Stimulated activated CD8-positive, alpha-beta memory T cell treated with anti-CD3 and anti-CD28 coated beads, Interleukin-15, amount 100 ng/mL, for 1 hour (primary cell): ENCODE results near the gene PLEKHH1.
A peak's percentile ranks its signal among the peaks of the same experiment; 100 is the strongest.

ENCODE experiments used
- DNase-seq: peaks from one replicate; pipeline ENCODE4 v3.0.0-alpha.2; 2020; ENCODE audit warnings: low read depth

The PLEKHH1 gene

DNA sequence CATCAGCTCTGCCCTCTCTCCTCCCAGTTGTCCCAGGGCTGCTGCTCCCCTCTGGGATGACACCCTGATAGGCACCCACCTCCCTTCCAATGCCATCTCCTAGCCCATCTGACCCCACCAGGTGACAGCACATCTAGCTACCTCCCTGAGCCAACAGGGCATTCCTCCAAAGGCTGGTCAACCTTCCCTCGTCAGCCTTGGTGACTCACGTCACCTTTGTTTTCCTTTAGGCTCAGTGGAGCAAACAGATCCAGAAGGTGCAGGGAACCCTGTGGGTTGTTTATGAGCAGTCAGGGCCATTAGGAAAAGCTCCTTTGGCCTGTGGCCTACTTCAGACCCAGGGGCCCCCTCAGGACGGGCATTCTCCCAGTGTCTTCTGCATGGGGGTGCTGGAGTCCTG is 34.6 kb downstream of the PLEKHH1 start:
- no peak for DNase-seq

DNA sequence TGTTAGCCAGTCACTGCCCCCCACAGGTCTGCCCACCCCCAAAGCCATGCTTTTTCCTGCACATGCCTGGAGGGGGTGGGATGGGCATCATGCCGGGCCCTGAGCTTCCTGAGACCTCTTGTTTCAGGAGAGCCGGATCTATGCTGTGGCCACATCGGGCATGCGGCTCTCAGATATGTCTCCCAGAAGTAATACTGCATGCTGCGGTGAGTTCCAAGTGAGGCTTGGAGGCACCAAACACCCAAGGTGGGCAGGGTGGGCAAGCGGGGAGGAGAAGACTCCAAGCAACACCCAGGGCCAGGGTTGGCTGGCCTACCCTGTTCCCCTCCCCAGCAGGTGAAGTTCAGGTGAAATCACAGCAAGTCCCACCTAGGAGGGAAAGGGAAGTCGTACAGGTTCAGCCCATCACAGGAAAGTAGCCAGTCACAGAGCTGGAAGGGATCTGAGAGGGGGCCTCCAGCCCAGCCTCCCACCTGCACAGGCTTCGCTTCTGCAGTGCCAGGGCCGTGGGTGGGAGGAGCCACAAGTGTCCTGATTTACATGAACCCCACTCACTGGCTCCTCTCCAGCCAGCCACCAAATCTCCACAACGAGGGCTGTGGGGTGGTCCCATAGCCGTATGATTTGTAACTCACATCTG is 36.0 kb downstream of the PLEKHH1 start:
- no peak for DNase-seq

DNA sequence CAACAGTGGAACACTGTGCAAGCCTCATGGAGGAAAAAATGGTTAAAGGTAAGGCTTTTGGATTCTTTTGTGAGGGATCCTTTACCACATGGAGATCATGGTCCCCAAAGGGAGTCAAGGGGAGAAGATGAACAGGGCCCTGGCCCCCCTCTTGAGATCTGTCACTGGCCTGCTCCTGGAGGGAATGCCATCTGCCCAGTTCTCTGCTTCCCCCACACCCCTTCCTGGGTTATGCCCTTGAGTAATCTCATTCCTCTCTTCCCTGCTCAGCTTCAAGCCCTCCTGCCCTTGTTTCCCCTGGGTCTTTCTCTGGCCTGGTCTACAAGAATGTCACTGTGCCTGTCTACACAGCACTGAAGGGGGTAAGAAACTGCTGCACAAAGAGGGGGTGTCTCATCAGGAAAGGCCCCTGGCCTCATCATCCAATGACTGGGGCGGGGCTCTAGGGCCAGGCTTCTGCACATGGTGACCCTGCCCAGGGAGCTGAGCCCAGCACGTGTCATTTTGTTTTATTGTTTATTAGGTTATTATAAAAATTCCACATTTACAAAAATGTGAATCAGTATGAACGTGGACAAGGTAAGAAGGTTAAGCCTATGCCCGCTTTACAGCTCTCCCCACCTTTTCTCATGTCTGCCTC is 36.7 kb downstream of the PLEKHH1 start:
- no peak for DNase-seq

GRCh38 chr14:67570453-67570852 is 37.4 kb downstream of the PLEKHH1 start:
- no peak for DNase-seq

DNA sequence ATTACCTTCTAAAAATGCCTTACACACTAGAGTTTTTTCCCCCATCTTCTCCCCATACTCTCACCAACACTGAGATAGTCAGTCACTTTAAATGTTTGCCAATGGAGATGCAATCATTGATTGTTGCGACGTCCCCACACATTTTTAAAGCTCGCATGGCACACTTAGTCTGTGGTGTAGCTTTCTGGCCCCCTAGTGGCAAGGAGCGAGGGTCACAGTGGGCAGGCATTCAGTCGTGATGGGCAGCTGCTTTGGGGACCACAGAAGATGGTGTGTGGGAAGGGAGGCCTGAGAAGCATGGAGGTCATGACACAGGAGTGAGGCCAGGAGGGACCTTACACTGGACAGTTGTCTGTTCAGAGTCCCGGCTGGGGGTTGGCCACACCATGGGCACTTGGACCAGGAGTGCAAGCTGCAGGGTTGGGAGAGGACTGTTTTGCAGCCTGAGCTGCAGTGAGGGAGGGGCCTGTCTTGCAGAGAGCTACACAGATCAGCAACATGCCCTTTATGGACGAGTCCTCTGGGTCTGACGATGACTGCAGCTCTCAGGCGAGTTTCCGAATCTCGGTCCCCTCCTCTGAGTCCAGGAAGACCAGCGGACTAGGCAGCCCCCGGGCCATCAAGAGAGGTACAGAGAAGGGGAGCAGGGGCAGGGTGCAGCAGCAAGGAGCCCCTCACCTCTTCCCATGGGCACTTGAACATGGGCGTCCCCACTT is 38.3 kb downstream of the PLEKHH1 start:
- DNase-seq: peak; percentile 47

DNA sequence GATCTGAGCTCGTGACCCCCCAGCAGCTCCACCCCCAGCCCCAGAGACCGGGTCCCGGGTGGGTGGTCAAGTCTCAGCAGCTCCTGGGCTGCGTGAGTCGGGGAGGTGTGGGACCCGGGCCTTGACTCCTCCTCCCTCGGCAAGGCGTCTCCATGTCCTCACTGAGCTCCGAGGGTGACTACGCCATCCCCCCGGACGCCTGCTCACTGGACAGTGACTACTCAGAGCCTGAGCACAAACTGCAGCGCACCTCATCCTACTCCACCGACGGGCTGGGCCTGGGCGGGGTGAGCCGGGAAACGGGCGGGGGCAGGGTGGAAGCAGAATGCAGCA is 38.9 kb downstream of the PLEKHH1 start:
- DNase-seq: no peak

DNA sequence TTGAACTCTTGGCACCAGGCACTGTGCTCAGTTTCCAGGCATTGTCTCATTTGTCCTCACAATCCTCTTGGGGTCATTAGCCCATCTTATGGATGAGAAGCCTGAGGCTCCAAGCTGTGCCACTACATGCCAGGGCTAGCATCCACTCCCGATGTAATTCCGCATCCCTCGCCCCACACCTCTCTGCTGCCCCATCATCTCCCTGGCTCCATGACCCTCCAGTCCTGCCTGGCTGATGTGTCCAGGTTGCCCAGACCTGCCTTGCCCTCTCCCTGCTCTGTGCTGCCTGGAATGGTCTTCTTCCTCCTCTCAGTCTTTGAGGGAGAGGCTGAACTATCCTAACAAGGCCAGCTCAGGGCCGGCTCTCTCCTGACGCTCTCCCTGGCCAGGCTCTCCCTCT is 39.5 kb downstream of the PLEKHH1 start:
- DNase-seq: no peak

DNA sequence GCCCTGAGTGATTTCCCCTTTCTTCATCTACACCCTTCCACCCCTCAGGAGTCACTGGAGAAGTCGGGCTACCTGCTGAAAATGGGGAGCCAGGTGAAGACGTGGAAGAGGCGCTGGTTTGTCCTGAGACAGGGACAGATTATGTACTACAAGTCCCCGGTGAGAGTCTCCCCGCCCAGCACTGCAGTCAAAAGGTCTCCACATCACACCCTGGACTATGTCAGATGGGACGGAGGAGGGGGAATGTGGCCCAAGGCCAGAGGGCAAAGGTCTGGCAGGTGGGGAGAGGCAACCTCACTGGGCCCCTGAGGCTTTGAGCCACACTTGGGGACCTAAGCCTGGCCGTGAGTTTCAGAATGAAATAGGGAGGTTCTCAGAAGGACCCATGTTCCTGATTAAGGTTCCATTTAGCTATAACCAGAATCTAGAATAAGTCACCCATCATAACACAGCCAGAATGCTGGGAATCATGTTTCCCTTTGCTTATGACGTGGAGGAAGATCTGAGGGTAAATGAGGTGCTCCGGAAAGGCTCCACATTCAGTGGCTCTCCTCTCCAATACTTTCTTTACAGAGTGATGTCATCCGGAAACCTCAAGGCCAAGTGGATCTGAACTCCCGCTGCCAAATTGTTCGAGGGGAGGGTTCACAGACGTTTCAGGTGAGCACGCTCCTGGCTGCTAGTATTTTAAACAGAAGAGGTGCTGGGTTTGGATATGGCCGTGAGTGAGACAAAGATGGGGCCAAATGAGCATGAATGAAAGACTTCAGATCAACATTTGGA is 40.3 kb downstream of the PLEKHH1 start:
- DNase-seq: no peak

DNA sequence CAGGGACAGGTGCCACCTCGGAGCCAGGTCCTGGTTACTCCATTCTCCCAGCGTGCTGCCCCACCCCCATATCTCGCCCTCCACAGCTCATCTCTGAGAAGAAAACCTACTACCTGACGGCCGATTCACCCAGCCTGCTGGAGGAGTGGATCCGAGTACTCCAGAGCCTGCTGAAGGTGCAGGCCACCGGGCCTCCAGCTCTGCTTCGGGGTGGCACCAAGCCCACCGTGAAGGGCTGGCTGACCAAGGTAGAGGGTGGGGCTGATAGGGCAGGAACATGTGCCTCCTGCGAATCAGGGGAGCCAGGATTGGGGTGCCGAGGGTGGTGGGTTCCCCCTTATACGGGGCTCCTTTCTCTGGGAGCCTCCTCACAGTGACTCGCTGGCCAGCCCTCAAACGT is 41.1 kb downstream of the PLEKHH1 start:
- no peak for DNase-seq

DNA sequence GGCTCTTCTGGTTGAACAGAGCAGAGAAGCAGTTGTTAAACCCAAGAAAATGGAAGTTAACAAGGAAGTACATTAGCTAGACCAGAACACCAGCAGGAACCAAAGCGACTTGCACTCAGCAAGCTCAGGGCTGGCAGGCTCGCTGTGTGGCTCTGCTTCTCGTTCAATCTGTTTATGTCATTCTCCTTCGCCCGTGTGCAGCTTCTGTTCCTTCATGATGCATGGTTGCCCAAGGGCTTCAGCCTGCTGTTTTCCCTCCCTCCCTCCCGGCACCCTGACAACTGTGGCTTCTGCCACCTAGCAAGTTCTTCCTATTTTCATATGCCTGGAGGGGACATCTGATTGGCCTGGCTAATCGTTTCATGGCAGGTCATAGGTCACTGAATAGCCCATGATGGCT is 41.7 kb downstream of the PLEKHH1 start:
- DNase-seq: no peak

GRCh38 chr14:67575684-67576083 is 42.6 kb downstream of the PLEKHH1 start:
- DNase-seq: no peak

- no peak for DNase-seq
Measured at GRCh38 chr14:67576216-67576955, 43.3 kb downstream of the PLEKHH1 start.

DNA sequence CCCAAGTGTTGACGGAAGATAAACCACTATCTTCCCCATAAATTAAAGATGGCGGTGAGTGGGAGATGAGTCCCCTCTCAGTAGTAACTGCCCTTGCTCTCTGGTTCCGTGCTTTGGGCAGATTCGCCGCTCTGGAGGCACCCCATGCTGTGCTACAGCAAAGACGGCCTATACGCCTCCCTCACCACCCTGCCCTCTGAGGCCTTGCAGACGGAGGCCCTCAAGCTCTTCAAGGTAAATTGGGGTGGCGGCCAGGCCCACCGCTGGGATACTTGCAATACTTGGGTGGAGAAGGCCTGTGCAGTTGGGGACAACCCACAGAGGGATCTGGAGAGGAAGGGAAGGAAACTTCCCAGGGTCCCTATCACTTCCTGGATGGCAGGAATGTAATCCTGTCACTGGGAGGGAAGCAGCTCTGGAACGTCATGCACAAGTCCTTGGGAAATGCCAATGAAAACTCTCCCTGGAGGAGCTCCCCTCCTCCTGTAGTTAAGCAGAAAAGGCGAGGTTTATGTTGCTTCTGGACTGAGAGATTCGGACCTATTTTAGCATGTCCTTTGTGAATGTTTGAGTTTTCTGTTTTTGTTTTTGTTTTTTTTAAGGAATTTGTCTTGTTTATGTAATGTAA is 44.2 kb downstream of the PLEKHH1 start:
- DNase-seq: no peak

- no peak for DNase-seq
Measured at GRCh38 chr14:67577909-67578749, 45.0 kb downstream of the PLEKHH1 start.

DNA sequence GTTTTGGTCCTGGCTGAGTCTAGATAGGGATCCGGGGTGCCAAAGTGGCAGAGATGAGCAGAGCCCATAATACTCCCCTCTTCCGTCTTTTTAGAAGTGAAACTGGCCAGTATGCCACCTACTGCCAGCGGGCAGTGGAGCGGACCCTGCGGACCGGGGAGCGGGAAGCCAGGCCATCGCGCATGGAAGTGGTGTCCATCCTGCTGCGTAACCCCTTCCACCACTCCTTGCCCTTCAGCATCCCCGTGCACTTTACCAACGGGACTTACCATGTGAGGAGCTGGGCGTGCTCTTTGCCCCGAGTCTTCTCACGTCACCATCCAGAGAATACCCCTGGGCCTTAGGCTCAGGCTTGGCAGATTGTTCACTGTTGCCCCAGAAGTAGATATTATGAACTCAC is 46.0 kb downstream of the PLEKHH1 start:
- DNase-seq: no peak

DNA sequence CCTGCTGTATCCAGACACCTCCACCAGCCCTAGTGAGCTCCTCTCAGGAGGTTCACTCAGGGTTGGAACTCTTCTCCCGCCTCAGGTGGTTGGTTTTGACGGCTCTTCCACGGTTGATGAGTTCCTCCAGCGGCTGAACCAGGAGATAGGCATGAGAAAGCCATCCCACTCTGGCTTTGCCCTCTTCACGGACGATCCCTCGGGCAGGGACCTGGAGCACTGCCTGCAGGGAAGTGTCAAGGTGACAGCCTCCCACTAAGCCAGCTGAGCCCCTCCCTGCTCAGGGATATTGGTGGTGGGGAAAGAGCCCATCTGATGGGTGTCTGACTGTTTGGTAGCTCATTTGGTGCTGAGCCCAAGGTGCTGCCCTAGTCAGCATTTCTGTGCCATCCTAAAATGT is 46.5 kb downstream of the PLEKHH1 start:
- DNase-seq: no peak

- no peak for DNase-seq
Measured at GRCh38 chr14:67580336-67581171, 47.5 kb downstream of the PLEKHH1 start.

GRCh38 chr14:67581643-67582042 is 48.6 kb downstream of the PLEKHH1 start:
- DNase-seq: no peak

GRCh38 chr14:67582061-67582460 is 49.0 kb downstream of the PLEKHH1 start:
- no peak for DNase-seq
